SH-SY5Y (cell line): ENCODE data around the gene STOM.

ENCODE experiments used
- GATA2 ChIP-seq: IDR thresholded peaks from 2 replicates; pipeline ENCODE4 v1.6.1; 2011; ENCODE audit warnings: mild to moderate bottlenecking, low read depth, low read length
- GATA3 ChIP-seq: IDR thresholded peaks from 2 replicates; pipeline ENCODE4 v1.6.1; 2011; ENCODE audit warnings: low read depth, mild to moderate bottlenecking, low read length, moderate library complexity

DNA sequence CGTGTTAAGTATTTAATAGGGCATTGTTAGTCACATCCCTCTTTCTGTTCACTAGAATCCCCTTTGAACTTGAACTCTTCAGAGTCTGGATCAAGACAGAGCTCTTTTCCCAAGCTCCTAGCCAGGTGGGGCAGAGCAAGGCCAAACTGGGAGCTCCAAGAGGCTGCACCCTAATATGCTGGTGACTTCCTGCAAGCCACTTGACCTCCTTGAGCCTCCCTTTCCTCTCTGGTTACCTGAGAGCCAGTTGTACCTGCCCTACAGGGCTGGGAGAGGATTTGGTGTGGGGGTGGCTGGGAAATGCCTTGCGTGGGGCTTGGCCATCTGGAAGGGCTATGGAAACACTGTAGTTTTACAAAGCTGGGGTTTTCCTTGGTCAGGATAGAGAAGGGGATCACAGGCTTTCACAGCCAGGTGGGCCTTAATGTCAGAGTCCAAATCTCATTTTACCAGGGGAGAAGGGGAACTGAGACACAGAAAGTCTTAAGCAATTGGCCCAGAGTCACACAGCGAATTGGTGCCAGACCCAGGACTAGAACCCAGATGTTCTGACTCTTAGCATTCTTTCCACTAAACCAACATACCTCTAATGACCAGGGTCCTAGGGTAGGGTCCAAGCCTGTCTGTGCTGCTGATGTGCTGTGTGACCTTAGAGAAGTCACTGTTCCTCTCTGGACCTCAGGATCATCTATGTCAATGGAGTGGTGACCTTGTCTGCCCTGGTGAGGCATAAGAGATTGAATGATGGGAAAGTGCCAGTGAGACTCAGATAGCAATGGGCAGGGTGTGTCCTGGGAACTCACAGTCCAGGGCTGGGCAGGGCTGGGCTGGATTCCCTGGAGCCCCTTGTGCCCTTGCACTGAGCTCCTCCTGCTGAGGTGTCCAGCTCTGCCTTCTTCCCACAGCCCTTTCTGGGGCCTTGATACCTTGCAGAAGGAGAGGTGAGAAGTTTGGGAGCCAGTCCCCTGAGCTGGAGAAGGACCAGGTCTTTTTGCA lies 66.3 kb downstream of the STOM start:
- TF ChIP-seq GATA3 (no peak), GATA2 (no peak)
